ACHN (cell line): ENCODE measurements around the gene NALCN.

Experiments
- DNase-seq: peaks from one replicate; pipeline ENCODE4 v3.0.0-alpha.2; 2015
- in situ Hi-C: cut with HindIII; loops from 2 replicates; pipeline ENCODE4 v1.10.0; 2017; ENCODE audit warnings: low sequenced_read_pairs, low pct_ligation_motif_present, low pct_unique_long_range_greater_than_20kb

NALCN gene

DNA sequence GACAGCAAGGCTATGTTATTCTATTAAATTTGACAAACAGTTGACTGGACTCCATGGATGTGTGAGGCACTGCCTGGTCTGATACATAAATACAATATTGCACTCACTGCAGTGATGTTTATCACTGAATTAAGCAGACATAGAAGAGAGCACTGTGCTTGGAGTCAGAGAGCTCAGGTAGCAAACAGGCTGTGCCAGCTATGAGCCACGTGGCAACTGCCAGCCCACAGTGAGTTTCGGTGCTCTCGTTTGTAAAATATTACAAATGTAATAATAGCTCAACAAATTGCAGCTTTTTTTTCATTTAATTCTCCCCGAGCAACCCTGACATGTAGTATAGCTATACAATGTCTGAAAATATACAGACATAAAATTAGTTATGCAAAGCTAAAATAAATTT, 237.3 kb downstream of the NALCN start:
- in situ Hi-C loops = no loop called here
- no peak for DNase-seq

- in situ Hi-C loops = no loop called here
- DNase-seq = no peak
Observed at GRCh38 chr13:101178406-101178805, 237.9 kb downstream of the NALCN start.

GRCh38 chr13:101170306-101170705, 246.0 kb downstream of the NALCN start:
- DNase-seq = no peak
- in situ Hi-C loops = no loop called here

GRCh38 chr13:101157261-101157660, 259.0 kb downstream of the NALCN start:
- in situ Hi-C loops = no loop called here
- no peak for DNase-seq

DNA sequence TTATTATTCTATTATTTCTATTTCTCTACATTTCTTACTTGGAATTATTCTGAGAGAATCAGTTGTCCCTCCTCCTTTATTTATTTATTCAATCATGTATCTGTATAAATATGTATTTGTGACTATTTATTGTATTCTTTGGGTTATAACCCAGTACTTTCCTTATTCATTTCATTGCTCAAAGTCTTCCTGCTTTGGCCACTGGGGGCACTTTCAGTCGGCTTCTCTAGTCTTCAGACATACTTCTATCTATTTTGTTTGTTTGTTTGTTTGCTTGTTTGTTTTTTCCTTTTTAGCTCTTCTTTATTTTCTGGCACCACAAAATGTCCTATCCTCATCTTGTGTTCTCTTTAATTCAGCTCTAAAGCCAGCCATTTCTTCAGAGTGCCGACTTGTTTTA, 260.4 kb downstream of the NALCN start:
- in situ Hi-C loops = no loop called here
- no peak for DNase-seq

GRCh38 chr13:101152184-101152583, 264.1 kb downstream of the NALCN start:
- in situ Hi-C loops = no loop called here
- no peak for DNase-seq

DNA sequence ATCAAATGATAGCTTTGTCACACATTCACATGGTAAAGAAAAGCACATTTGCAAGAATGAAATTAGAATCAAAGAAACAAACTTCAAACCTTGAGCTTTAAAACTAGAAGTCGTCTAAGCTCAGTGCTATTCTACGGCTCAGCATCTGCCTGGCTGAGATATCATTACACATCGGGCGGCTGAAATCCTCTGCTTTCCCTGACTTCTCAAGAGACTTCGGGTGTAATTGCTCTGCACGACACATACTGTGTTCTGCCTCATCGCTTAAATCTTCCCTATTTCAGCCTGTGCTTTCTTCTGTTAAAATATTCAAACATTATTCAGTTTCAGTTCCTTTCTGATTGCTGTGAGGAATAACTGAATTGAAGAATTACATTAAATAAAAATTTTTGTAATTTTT, 265.3 kb downstream of the NALCN start:
- in situ Hi-C loops = no loop called here
- DNase-seq = no peak

- no peak for DNase-seq
- in situ Hi-C loops = loop anchor here (25.0 kb wide), 1 partner anchor 337 kb away; no protein-coding TSS in a partner anchor
Observed at GRCh38 chr13:101149735-101150384, 266.4 kb downstream of the NALCN start.

DNA sequence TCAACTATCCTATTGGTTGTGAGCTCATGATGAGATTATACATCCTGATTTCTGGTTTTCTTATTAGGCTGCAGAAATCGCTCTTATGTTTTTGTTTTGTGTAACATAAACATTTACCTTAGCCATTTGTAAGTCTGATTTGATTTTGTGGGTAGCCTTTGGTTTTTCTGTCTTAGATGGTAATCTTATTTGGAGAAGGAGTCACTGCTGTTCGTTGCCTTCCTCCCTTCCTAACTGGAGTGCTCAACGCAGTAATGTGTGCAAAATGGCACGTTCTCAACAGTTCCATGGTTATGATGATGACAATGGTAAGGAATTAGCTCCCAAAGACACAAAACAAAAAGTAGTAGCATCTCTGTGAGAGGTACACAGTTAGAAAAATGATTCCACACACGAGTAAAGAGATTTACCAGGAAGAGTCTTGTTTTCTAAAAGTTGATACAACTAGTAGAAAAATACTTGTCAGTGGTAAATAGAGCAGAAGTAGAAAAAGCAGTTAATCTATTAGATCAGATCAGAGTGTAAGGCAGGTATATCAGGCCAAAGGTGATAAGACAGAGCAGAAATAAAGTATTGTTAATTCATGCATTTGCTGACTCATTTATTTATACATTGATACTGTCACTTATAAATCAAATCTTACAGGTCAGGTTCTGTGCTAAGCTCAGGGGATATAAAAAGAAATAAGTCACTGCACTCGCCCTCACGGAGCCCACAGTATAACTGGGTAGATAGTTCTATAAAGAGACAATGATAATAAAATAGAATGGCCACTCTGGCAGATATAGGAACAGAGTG, 270.0 kb downstream of the NALCN start:
- no peak for DNase-seq
- in situ Hi-C loops = loop anchor here (25.0 kb wide), 1 partner anchor 341 kb away; no protein-coding TSS in a partner anchor

GRCh38 chr13:101144808-101145419, 271.4 kb downstream of the NALCN start:
- peak; percentile 47 for DNase-seq
- in situ Hi-C loops = loop anchor here (25.0 kb wide), 1 partner anchor 342 kb away; no protein-coding TSS in a partner anchor

GRCh38 chr13:101140936-101141335, 275.4 kb downstream of the NALCN start:
- DNase-seq = no peak
- in situ Hi-C loops = loop anchor here (25.0 kb wide), 1 partner anchor 346 kb away; no protein-coding TSS in a partner anchor

GRCh38 chr13:101140087-101140770, 276.1 kb downstream of the NALCN start:
- in situ Hi-C loops = loop anchor here (25.0 kb wide), 1 partner anchor 347 kb away; no protein-coding TSS in a partner anchor
- DNase-seq = no peak

DNA sequence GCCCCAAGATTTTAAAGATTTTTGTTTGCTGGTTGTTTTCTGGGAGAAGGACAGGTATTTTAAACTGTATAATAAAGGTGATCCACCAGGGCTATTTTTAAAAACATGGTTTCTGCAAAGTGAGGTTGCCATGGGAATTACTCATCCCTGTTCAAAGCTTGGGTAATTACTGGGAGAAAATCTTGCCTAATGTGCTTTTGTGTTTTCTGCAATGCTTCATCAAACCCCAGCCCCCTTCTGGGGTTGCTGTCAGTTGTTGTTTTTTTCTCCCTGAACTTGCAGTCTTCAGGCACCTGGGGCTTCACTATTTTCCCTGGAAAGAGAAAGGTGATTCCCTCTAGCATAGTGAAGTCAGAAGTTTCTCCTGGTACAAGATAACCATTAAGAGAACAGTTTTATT, 277.2 kb downstream of the NALCN start:
- in situ Hi-C loops = loop anchor here (25.0 kb wide), 1 partner anchor 348 kb away; no protein-coding TSS in a partner anchor
- DNase-seq = no peak

DNA sequence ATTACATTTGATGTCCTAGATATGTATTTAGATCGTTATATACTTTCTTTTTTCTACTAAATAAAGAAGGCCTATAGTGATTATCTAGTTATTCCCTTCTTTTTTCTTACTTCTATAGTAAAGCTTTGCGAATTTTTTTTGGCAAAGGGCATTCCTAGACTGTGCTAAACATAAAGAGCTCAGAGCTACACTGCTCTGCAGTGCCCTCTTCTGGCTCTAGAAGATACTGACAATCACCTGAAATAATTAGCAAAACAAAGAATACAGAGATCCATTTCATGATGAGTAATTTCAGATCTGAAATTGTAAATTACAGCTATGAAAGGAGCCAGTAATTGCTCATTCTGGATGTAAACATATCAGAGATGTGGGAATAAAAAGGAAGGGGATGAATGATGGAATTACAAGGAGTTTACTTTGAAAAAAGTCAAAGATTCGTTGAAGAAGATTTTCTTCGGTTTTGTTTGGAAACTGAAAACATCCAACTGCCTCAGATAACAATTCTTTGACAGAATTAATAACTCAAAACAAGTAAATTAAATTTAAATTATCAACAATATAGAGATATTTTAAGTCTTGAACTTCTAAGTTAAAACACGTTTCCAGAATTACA, 288.5 kb downstream of the NALCN start:
- DNase-seq = peak; percentile 36
- in situ Hi-C loops = loop anchor here (25.0 kb wide), 1 partner anchor 359 kb away; no protein-coding TSS in a partner anchor

DNA sequence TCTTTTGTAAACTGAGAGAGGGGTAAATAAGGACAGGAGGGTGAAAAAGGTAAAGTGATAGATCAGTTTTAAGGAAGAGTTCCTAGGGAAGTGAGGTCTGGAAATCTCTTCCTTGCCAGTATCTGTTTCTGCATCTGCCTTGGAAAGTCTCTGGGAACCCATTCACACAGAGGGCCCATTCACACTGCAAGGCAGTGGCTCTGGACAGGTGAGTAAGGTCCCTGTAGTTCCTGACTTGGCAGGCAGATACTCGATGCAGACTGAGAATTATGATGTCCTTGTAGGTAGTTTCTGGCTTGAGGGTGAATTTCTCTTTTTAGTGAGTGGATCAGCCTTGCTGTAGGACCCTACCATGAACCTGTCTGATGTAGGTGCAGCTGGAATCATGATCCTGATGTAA, 293.3 kb downstream of the NALCN start:
- in situ Hi-C loops = no loop called here
- DNase-seq = no peak

- in situ Hi-C loops = no loop called here
- DNase-seq = no peak
Observed at GRCh38 chr13:101121608-101122007, 294.7 kb downstream of the NALCN start.

- in situ Hi-C loops = no loop called here
- DNase-seq = no peak
Observed at GRCh38 chr13:101120007-101120406, 296.3 kb downstream of the NALCN start.

- no peak for DNase-seq
- in situ Hi-C loops = no loop called here
Observed at GRCh38 chr13:101116826-101117225, 299.5 kb downstream of the NALCN start.
